Esophagus muscularis mucosa (tissue), 4 donors: ENCODE data around the gene CENPP. TPM values are rescaled to one million over a fixed set of nuclear protein-coding genes. Genes with fewer than 3 reads are reported as not detected.

ENCODE experiments used
- DNase-seq: peaks from one replicate; pipeline ENCODE4 v3.0.0-alpha.2; 2017; ENCODE audit errors: extremely low spot score
- H3K27ac ChIP-seq, 4 donors: fragments of 200-600 bp; sonication (generic); replicated peaks in 1 of 4; 1 replicate in 3 of 4; 2 replicates in 1 of 4; pipeline ENCODE4 v1.5.1; 2016 to 2019; ENCODE audit warnings: mild to moderate bottlenecking in 1 of 4
- H3K27me3 ChIP-seq, 4 donors: fragments of 200-600 bp; sonication (generic); one replicate each; pipeline versions ENCODE4 v1.5.1 to v1.6.0; 2016 to 2019
- H3K36me3 ChIP-seq, 4 donors: fragments of 200-600 bp; sonication (generic); one replicate each; pipeline ENCODE4 v1.5.1; 2016 to 2019
- H3K4me1 ChIP-seq, 4 donors: fragments of 200-600 bp; sonication (generic); one replicate each; pipeline ENCODE4 v1.5.1; 2016 to 2019
- H3K4me3 ChIP-seq, 4 donors: fragments of 200-600 bp; sonication (generic); 1 replicate in 2 of 4; 2 replicates in 2 of 4; pipeline ENCODE4 v1.5.1; 2016 to 2019; ENCODE audit warnings: mild to moderate bottlenecking in 4 of 4, moderate library complexity in 1 of 4
- H3K9me3 ChIP-seq, 4 donors: fragments of 200-600 bp; sonication (generic); 1 replicate in 3 of 4; 2 replicates in 1 of 4; pipeline ENCODE4 v1.5.1; 2016 to 2019
- EP300 ChIP-seq: sonication (generic); formaldehyde crosslinking; IDR thresholded peaks from one replicate; pipeline ENCODE4 v1.6.1; 2017; ENCODE audit warnings: antibody characterized with exemption
- POLR2A ChIP-seq: fragments of 450-650 bp; IDR thresholded peaks from one replicate; pipeline ENCODE4 v1.6.1; 2017; ENCODE audit warnings: antibody characterized with exemption, moderate library complexity, mild to moderate bottlenecking, low read depth
- POLR2AphosphoS5 ChIP-seq, 2 donors: sonication (generic); formaldehyde crosslinking; IDR thresholded peaks; one replicate each; pipeline ENCODE4 v1.6.1; 2017; ENCODE audit warnings: antibody characterized with exemption in 2 of 2
- WGBS: methylation state at CpG from one replicate; pipeline ENCODE4 v1.1.5; 2018; 5-methylcytosine and 5-hydroxymethylcytosine counted together
- intact Hi-C: fragments of 100-400 bp; cut with DNase I; formaldehyde crosslinking; loops from one replicate; pipeline ENCODE4 v1.15.1; 2023
- total RNA-seq, 4 donors: library from RNA; depleted of rRNA; stranded (reverse); fragments of >200 nt; gene quantifications; one replicate each; pipeline versions ENCODE4 v1.1.0 to v1.2.1, GENCODE V29; 2016
- TF ChIP-seq, protein P1 (sequence below), 3 experiments: fragments of 200-600 bp in 2 of 3; fragments of 450-650 bp in 1 of 3; sonication (generic) in 2 of 3; IDR thresholded peaks; one replicate each; pipeline ENCODE4 v1.5.1; 2017 to 2019; ENCODE audit warnings: antibody characterized with exemption in 3 of 3, mild to moderate bottlenecking in 2 of 3, moderate library complexity in 1 of 3

Gene CENPP
- total RNA-seq, 4 donors from 2014 or later, result 1.0 to 5.8 (median 2.0) TPM

DNA sequence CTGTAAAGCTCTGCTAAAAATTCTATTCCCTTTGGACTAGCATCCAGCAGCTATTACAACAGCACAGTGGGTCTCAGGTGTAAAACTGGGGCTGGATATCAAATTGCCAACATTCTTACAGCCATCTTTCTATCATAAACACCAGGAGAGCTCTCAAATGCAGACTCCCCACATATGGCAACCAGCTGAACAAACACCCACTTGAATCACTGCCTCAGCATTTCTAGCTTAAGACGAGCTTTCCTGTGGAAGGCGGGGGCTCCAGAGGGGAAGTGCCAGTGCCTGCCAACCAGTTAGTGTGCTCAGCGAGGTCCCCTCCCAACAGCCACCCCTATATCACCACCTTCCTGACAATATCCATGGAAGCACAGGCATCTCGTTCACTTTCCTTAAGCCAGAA lies 282.0 kb downstream of the CENPP start:
- Histone ChIP-seq H3K4me1 (peaks cover 23 to 69% (median 65%) of the 10 kb centered on the region in 4 donors), H3K27ac (peak overlapping the region; percentile 70 to 89 (median 84)), H3K4me3 (no peak overlapping the region), H3K36me3 (peaks cover 0 to 18% (median 5%) of the 10 kb centered on the region in 4 donors), H3K9me3 (peaks cover 0 to 4% (median 0%) of the 10 kb centered on the region in 4 donors), H3K27me3 (no peaks in the 10 kb centered on the region)
- intact Hi-C loops, result no loop called here
- WGBS, result 49% methylated on average over 4 of the region's 4 CpGs
- TF ChIP-seq, protein P1, sequence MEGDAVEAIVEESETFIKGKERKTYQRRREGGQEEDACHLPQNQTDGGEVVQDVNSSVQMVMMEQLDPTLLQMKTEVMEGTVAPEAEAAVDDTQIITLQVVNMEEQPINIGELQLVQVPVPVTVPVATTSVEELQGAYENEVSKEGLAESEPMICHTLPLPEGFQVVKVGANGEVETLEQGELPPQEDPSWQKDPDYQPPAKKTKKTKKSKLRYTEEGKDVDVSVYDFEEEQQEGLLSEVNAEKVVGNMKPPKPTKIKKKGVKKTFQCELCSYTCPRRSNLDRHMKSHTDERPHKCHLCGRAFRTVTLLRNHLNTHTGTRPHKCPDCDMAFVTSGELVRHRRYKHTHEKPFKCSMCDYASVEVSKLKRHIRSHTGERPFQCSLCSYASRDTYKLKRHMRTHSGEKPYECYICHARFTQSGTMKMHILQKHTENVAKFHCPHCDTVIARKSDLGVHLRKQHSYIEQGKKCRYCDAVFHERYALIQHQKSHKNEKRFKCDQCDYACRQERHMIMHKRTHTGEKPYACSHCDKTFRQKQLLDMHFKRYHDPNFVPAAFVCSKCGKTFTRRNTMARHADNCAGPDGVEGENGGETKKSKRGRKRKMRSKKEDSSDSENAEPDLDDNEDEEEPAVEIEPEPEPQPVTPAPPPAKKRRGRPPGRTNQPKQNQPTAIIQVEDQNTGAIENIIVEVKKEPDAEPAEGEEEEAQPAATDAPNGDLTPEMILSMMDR (IDR thresholded peaks at IDR 0.05), result no peak
- no peak for DNase-seq

DNA sequence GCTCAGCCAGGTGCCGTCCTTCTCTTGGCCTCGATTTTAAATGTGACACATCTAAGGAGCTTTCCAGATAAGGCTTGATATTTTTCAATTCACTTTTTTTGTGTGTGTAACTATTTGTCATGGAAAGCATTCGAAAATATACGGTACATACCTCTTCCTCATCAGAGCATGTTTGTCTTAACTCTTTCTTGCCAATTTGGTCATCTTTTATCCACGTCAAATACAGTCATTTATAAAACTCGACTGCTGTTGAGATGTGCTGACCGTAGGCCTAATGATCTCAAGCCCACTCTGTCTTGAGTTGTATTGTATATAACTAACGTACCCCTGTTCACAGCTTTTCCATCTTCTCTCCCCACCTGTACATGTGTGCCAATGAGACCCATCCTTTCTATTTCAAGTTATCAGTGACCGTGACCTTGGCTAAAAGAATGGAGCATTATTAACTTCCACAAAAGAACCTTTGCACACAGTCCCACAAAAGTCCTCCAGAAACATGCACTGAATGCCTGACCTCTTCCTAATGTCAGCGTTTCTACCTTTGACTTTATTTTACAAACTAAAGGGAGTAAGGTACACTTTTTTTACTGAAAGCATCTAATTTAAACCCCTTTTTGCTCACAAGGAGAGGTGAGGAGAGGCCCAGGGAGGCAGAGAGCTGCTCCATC lies 282.6 kb downstream of the CENPP start:
- Histone ChIP-seq H3K27me3 (no peaks in the 10 kb centered on the region), H3K4me3 (no peak overlapping the region), H3K9me3 (peaks cover 0 to 4% (median 0%) of the 10 kb centered on the region in 4 donors), H3K4me1 (peaks cover 23 to 75% (median 71%) of the 10 kb centered on the region in 4 donors), H3K27ac (peak overlapping the region; percentile 70 to 89 (median 84)), H3K36me3 (peaks cover 0 to 24% (median 8%) of the 10 kb centered on the region in 4 donors)
- 63% methylated on average over 10 of the region's 10 CpGs for WGBS
- DNase-seq, result no peak
- TF ChIP-seq POLR2AphosphoS5 (IDR thresholded peaks at IDR 0.05) (no peak), EP300 (no peak), POLR2A (no peak)
- TF ChIP-seq, protein P1 (IDR thresholded peaks at IDR 0.05), result no peak
- intact Hi-C loops, result no loop called here

DNA sequence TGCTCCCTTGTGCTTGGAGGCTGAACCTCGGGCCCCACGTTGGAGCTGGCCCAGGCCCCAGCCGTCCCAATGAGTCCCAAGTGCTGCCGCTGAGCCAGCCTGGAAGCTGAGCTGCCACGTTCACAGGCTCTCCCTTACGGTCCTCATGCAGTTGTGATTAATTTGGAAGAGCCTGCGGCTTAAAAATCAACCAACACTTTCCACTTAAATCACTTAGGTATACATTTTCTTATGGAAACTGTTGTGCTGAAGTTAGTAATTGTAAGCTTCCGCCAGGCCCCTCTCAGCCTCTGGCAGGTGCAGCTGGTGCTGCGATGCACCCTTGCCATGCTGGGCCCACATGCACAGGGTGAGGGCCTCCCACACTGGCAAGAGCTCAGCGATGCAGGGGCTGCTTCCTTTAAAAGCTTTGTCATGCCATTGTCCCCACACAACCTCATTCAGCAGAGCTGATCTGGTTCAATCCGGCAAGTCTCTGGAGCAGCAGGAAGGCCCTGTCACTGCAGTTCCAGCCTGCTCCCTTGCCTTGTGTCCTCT lies 283.2 kb downstream of the CENPP start:
- 23% methylated on average over 9 of the region's 11 CpGs for WGBS
- Histone ChIP-seq H3K9me3 (no peaks in the 10 kb centered on the region), H3K27ac (peak overlapping the region; percentile 70 to 89 (median 84)), H3K36me3 (peaks cover 0 to 30% (median 11%) of the 10 kb centered on the region in 4 donors), H3K4me1 (peaks cover 23 to 81% (median 77%) of the 10 kb centered on the region in 4 donors), H3K27me3 (no peaks in the 10 kb centered on the region), H3K4me3 (no peak overlapping the region)
- TF ChIP-seq, protein P1 (IDR thresholded peaks at IDR 0.05), result no peak
- no peak for TF ChIP-seq EP300
- TF ChIP-seq POLR2AphosphoS5 (IDR thresholded peaks at IDR 0.05), result peak in 1 of 2 donors; percentile 38
- TF ChIP-seq POLR2A, result no peak
- intact Hi-C loops, result no loop called here
- DNase-seq, result no peak

DNA sequence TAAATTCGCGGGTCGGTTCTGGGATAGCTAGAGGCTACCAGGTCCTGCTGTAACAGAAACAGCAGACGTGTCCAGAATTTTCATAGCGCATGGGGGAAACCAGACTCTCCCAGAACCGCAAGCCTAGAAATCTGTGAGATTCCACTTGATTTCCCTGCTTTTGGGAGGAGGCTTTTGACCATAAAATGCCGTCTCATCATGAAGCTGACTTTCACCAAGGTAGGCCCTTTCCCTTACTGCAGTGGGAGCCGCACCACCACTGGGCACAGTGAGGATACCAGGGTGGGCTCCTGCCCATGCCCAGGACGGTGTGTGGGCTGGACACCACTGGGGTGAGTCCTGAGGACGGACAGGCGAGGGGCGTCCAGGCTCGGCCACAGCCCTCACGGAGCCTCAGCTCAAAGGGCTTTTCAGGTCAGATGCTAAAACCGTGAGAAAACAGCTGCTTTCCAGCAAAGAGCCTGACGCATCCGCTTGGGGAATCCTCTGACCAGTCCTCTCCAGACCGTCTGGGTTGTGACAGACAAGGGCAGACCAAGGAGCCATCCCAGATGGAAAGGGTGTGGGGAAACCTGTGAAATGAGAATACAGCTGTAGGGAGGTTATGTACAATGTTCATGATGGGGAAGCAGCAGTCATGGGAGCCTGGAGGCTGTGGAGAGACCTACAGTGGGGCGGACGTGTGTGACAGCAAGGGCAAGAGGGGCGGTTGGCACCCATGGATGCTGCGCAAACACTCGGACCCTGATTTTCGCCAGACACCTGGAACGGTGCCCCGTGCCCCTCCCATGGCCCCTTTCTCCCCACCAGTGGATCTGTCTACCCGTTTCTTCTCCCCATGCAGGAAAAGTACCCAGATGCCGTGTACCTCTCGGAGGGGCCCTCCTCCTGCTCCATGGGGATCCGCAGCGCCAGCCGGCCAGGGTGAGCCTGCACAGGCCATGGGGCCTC lies 285.0 kb downstream of the CENPP start:
- intact Hi-C loops, result no loop called here
- 91% methylated on average over 22 of the region's 32 CpGs for WGBS
- peaks cover 28 to 97% (median 94%) of the 10 kb centered on the region in 4 donors for H3K4me1 ChIP-seq
- H3K27ac ChIP-seq, result peak overlapping the region; percentile 70 to 89 (median 84)
- no peaks in the 10 kb centered on the region for H3K9me3 ChIP-seq
- no peak for DNase-seq
- H3K36me3 ChIP-seq, result peaks cover 0 to 46% (median 16%) of the 10 kb centered on the region in 4 donors
- peak; percentile 45 to 46 for TF ChIP-seq POLR2AphosphoS5 (IDR thresholded peaks at IDR 0.05)
- TF ChIP-seq, protein P1 (IDR thresholded peaks at IDR 0.05), result no peak
- no peaks in the 10 kb centered on the region for H3K27me3 ChIP-seq
- no peak overlapping the region for H3K4me3 ChIP-seq
